ENCODE data around the gene BFSP1. TPM values are rescaled to one million over a fixed set of nuclear protein-coding genes. Genes with fewer than 3 reads are reported as not detected.
A peak's percentile ranks its signal among the peaks of the same experiment; 100 is the strongest.

The BFSP1 gene
- polyA plus RNA-seq, 1 of the 3 experiments (the other 2 are of a cell fraction), result 7.1 TPM

DNA sequence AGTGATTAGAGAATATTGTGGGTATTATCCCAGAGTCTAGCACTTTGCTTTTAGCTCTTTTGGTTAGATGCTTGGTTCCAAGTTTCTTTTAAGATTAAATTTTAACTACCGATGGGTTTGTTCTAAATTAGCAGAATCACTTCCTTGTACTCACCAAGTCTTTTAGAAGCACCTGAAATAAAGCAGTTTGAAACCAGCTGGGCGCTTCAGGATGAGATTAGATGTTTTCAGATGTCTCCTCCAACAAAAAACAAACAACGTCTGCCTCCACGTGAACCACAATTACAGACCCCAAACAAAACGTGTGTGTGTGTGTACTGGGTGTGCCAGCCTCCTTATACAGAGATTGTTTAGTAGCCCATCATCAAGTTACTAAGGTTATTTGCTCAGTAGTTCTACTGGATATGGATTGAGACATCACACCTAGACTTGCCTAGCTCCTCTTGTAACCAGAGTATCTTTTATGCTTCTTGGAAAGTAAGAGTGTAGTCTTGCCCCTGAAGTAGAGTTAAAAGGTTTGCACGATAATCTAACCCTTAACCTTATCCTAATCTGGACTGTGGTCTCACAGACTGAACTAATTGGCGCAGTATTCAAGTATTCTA is 41.0 kb upstream of the BFSP1 start:
- peak overlapping the region in 1 of 2 experiments; percentile 5; a peak in 1 of 4 replicates for H3K27ac ChIP-seq (ENCODE audit: low read depth in 2 of 2, low read length in 1 of 2)
- peak overlapping the region; percentile 95; the same call in 1 of the 2 replicates for H3K9ac ChIP-seq
- peaks cover 19% of the 10 kb centered on the region for H3F3A ChIP-seq (replicated peaks; ENCODE audit: insufficient read depth)
- H2AFZ ChIP-seq (ENCODE audit: low read depth), result no peak overlapping the region
- H3K27me3 ChIP-seq (ENCODE audit: insufficient read depth), result no peaks in the 10 kb centered on the region
- TF ChIP-seq NRF1 (IDR thresholded peaks at IDR 0.05; ENCODE audit: low read depth, low read length), result no peak
- TF ChIP-seq SMC3 (IDR thresholded peaks at IDR 0.05; ENCODE audit: low read depth, low read length), result no peak
- no peak for TF ChIP-seq EP300 (IDR thresholded peaks at IDR 0.05; ENCODE audit: borderline replicate concordance in 1 of 2, low read depth in 1 of 2, low read length in 1 of 2)
- TF ChIP-seq SIN3A (IDR thresholded peaks at IDR 0.05; ENCODE audit: borderline replicate concordance, low read depth, low read length), result no peak
- TF ChIP-seq MXI1 (IDR thresholded peaks at IDR 0.05; ENCODE audit: low read depth, low read length), result no peak
- no peak for TF ChIP-seq FOXM1 (IDR thresholded peaks at IDR 0.05; ENCODE audit: low read depth)
- no peak for TF ChIP-seq GABPA (IDR thresholded peaks at IDR 0.05; ENCODE audit: low read depth)
- TF ChIP-seq CHD2 (IDR thresholded peaks at IDR 0.05; ENCODE audit: low read length, partially characterized antibody), result no peak
- TF ChIP-seq RCOR1 (IDR thresholded peaks at IDR 0.05; ENCODE audit: low read length), result no peak
- TF ChIP-seq RXRA (IDR thresholded peaks at IDR 0.05; ENCODE audit: borderline replicate concordance, low read depth), result no peak
- TF ChIP-seq, protein P1, sequence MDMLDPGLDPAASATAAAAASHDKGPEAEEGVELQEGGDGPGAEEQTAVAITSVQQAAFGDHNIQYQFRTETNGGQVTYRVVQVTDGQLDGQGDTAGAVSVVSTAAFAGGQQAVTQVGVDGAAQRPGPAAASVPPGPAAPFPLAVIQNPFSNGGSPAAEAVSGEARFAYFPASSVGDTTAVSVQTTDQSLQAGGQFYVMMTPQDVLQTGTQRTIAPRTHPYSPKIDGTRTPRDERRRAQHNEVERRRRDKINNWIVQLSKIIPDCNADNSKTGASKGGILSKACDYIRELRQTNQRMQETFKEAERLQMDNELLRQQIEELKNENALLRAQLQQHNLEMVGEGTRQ (IDR thresholded peaks at IDR 0.05; ENCODE audit: borderline replicate concordance, low read depth, low read length), result no peak
- TF ChIP-seq RAD21 (IDR thresholded peaks at IDR 0.05; ENCODE audit: low read length), result no peak
- peak overlapping the region; percentile 84 for H3K4me2 ChIP-seq
- H3K4me3 ChIP-seq (ENCODE audit: low read depth in 2 of 2, low read length in 1 of 2), result peak overlapping the region; percentile 92 to 97; a peak in 3 of 4 replicates
- H3K79me2 ChIP-seq (ENCODE audit: insufficient read depth), result peaks cover 77% of the 10 kb centered on the region
- no peak for DNase-seq
- peaks cover 3 to 24% of the 10 kb centered on the region in 2 experiments for H3K36me3 ChIP-seq (replicated peaks in 1 of 2; ENCODE audit: control insufficient read depth in 1 of 2, insufficient read depth in 2 of 2, low read length in 1 of 2)
- WGBS (ENCODE audit: low lambda C conversion rate), result 70% methylated on average over 7 of the region's 7 CpGs
- CTCF ChIA-PET, result interaction anchor here (1.0 to 3.3 kb wide), 7 partner anchors 20 to 367 kb away, joined by 3 to 16 read pairs (median 4); no protein-coding TSS in a partner anchor
- H3K9me3 ChIP-seq, result no peaks in the 10 kb centered on the region
- H4K20me1 ChIP-seq (ENCODE audit: insufficient read depth), result peaks cover 69% of the 10 kb centered on the region
- H3K9me2 ChIP-seq, result no peaks in the 10 kb centered on the region
- peaks cover 0 to 3% of the 10 kb centered on the region in 2 experiments; a peak in 2 of 4 replicates for H3K4me1 ChIP-seq (ENCODE audit: control insufficient read depth in 1 of 2, insufficient read depth in 2 of 2, low read depth in 1 of 2, low read length in 1 of 2)
- POLR2A ChIA-PET, result no interaction called here

DNA sequence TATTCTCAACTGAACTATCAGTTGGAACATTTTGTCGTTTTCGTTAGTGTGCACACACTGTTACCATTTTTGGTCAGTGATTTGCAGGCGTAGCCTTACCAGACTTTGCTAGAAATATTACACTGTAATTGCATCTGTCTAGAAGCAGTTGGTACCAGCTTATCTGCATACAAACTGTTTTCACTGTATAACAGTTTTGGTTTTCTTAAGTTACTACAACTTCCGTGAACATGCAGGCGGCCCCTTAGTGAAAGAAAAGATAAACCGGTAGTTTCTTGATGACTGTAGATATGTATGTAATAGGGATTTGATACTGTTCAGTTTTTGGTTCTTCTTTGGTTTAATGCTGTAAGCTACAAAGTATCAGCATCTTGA is 40.0 kb upstream of the BFSP1 start:
- H3K36me3 ChIP-seq (replicated peaks in 1 of 2; ENCODE audit: control insufficient read depth in 1 of 2, insufficient read depth in 2 of 2, low read length in 1 of 2), result peaks cover 3 to 14% of the 10 kb centered on the region in 2 experiments
- H3K4me1 ChIP-seq (ENCODE audit: control insufficient read depth in 1 of 2, insufficient read depth in 2 of 2, low read depth in 1 of 2, low read length in 1 of 2), result peaks cover 0 to 3% of the 10 kb centered on the region in 2 experiments; a peak in 2 of 4 replicates
- H3K27me3 ChIP-seq (ENCODE audit: insufficient read depth), result no peaks in the 10 kb centered on the region
- H3K4me3 ChIP-seq (ENCODE audit: low read depth in 2 of 2, low read length in 1 of 2), result peak overlapping the region; percentile 92 to 97
- ChIA-PET POLR2A (interaction anchor here (1.2 kb wide), 1 partner anchor 66 kb away, joined by 3 read pairs; no protein-coding TSS in a partner anchor), CTCF (interaction anchor here (0.9 to 3.3 kb wide), 9 partner anchors 10 to 392 kb away, joined by 3 to 16 read pairs (median 5); no protein-coding TSS in a partner anchor)
- H3K79me2 ChIP-seq (ENCODE audit: insufficient read depth), result peaks cover 67% of the 10 kb centered on the region
- no peak overlapping the region for H2AFZ ChIP-seq (ENCODE audit: low read depth)
- TF ChIP-seq SMC3 (IDR thresholded peaks at IDR 0.05; ENCODE audit: low read depth, low read length), result no peak
- no peak for TF ChIP-seq JUND (IDR thresholded peaks at IDR 0.05)
- TF ChIP-seq GATA2 (CRISPR knock-in tag; IDR thresholded peaks at IDR 0.05), result no peak
- TF ChIP-seq, protein P2, sequence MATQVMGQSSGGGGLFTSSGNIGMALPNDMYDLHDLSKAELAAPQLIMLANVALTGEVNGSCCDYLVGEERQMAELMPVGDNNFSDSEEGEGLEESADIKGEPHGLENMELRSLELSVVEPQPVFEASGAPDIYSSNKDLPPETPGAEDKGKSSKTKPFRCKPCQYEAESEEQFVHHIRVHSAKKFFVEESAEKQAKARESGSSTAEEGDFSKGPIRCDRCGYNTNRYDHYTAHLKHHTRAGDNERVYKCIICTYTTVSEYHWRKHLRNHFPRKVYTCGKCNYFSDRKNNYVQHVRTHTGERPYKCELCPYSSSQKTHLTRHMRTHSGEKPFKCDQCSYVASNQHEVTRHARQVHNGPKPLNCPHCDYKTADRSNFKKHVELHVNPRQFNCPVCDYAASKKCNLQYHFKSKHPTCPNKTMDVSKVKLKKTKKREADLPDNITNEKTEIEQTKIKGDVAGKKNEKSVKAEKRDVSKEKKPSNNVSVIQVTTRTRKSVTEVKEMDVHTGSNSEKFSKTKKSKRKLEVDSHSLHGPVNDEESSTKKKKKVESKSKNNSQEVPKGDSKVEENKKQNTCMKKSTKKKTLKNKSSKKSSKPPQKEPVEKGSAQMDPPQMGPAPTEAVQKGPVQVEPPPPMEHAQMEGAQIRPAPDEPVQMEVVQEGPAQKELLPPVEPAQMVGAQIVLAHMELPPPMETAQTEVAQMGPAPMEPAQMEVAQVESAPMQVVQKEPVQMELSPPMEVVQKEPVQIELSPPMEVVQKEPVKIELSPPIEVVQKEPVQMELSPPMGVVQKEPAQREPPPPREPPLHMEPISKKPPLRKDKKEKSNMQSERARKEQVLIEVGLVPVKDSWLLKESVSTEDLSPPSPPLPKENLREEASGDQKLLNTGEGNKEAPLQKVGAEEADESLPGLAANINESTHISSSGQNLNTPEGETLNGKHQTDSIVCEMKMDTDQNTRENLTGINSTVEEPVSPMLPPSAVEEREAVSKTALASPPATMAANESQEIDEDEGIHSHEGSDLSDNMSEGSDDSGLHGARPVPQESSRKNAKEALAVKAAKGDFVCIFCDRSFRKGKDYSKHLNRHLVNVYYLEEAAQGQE (IDR thresholded peaks at IDR 0.05; ENCODE audit: low read depth, low read length), result no peak
- TF ChIP-seq EZH2phosphoT487 (IDR thresholded peaks at IDR 0.05; ENCODE audit: borderline replicate concordance, low read depth), result no peak
- H3K9me2 ChIP-seq, result no peaks in the 10 kb centered on the region
- peaks cover 59% of the 10 kb centered on the region for H4K20me1 ChIP-seq (ENCODE audit: insufficient read depth)
- peaks cover 12% of the 10 kb centered on the region for H3F3A ChIP-seq (replicated peaks; ENCODE audit: insufficient read depth)
- H3K9ac ChIP-seq, result peak overlapping the region; percentile 95
- H3K4me2 ChIP-seq, result peak overlapping the region; percentile 84
- H3K27ac ChIP-seq (ENCODE audit: low read depth in 2 of 2, low read length in 1 of 2), result peak overlapping the region; percentile 93 to 99
- 10% methylated on average over 6 of the region's 6 CpGs for WGBS (ENCODE audit: low lambda C conversion rate)
- H3K9me3 ChIP-seq, result no peaks in the 10 kb centered on the region
- no peak for DNase-seq

Data from SK-N-SH (cell line).